Neuronal stem cell (in vitro differentiated cells): ENCODE results near the gene ARF1.
A peak's percentile ranks its signal among the peaks of the same experiment; 100 is the strongest.

ENCODE experiments used
- DNase-seq: peaks from one replicate; pipeline ENCODE4 v3.0.0-alpha.2; 2013; ENCODE audit warnings: low spot score
- H2AFZ ChIP-seq: one replicate; pipeline ENCODE4 v1.6.1; 2013; ENCODE audit warnings: mild to moderate bottlenecking, low read length, inconsistent platforms
- H2AK5ac ChIP-seq: 2 replicates; pipeline ENCODE4 v1.6.1; 2013; ENCODE audit warnings: low read depth, mild to moderate bottlenecking, inconsistent platforms, low read length, moderate library complexity, mixed read lengths
- H2BK120ac ChIP-seq: 2 replicates; pipeline ENCODE4 v1.6.1; 2013; ENCODE audit warnings: low read depth, mild to moderate bottlenecking, inconsistent platforms, low read length, moderate library complexity, mixed read lengths
- H2BK12ac ChIP-seq: one replicate; pipeline ENCODE4 v1.6.1; 2013; ENCODE audit warnings: low read length, inconsistent platforms
- H2BK15ac ChIP-seq: 2 replicates; pipeline ENCODE4 v1.6.1; 2013; ENCODE audit warnings: mild to moderate bottlenecking, low read length, inconsistent platforms, mixed read lengths
- H2BK5ac ChIP-seq: one replicate; pipeline ENCODE4 v1.6.1; 2013; ENCODE audit warnings: inconsistent platforms, mild to moderate bottlenecking, low read length, moderate library complexity
- H3K14ac ChIP-seq: one replicate; pipeline ENCODE4 v1.6.1; 2013; ENCODE audit warnings: low read length, inconsistent platforms
- H3K18ac ChIP-seq: 2 replicates; pipeline ENCODE4 v1.6.1; 2013; ENCODE audit warnings: low read length, inconsistent platforms
- H3K23ac ChIP-seq: 2 replicates; pipeline ENCODE4 v1.6.1; 2013; ENCODE audit warnings: low read depth, mild to moderate bottlenecking, mixed read lengths, low read length, inconsistent platforms; ENCODE audit not compliant: poor library complexity
- H3K27ac ChIP-seq: replicated peaks from 3 replicates; pipeline ENCODE4 v1.5.1; 2013; ENCODE audit warnings: low read length, inconsistent platforms
- H3K27me3 ChIP-seq, 3 experiments: 2 replicates each; pipeline ENCODE4 v1.6.1; 2013; ENCODE audit warnings: low read length in 3 of 3, mild to moderate bottlenecking in 2 of 3, inconsistent platforms in 1 of 3, low read depth in 1 of 3, mixed read lengths in 1 of 3, moderate library complexity in 1 of 3; ENCODE audit not compliant: control insufficient read depth in 3 of 3, insufficient read depth in 3 of 3
- H3K36me3 ChIP-seq, 2 donors: replicated peaks in 1 of 2; 2 replicates each; pipeline ENCODE4 v1.6.1; 2013; ENCODE audit warnings: low read length in 2 of 2; ENCODE audit not compliant: control insufficient read depth in 2 of 2, insufficient read depth in 2 of 2
- H3K4ac ChIP-seq: 2 replicates; pipeline ENCODE4 v1.6.1; 2013; ENCODE audit warnings: inconsistent platforms, mild to moderate bottlenecking, low read length, moderate library complexity
- H3K4me1 ChIP-seq, 2 donors: 1 replicate in 1 of 2; 2 replicates in 1 of 2; pipeline ENCODE4 v1.6.1; 2013; ENCODE audit warnings: low read length in 2 of 2, low read depth in 1 of 2; ENCODE audit not compliant: control insufficient read depth in 2 of 2, insufficient read depth in 1 of 2
- H3K4me2 ChIP-seq: one replicate; pipeline ENCODE4 v1.6.1; 2013; ENCODE audit warnings: mild to moderate bottlenecking, low read length, inconsistent platforms; ENCODE audit not compliant: insufficient read depth, poor library complexity, severe bottlenecking
- H3K4me3 ChIP-seq, 2 donors: 2 replicates each; pipeline ENCODE4 v1.5.1; 2013; ENCODE audit warnings: low read length in 2 of 2, mild to moderate bottlenecking in 2 of 2, inconsistent platforms in 1 of 2, moderate library complexity in 1 of 2
- H3K79me1 ChIP-seq: one replicate; pipeline ENCODE4 v1.6.1; 2013; ENCODE audit warnings: low read depth, mild to moderate bottlenecking, inconsistent platforms, low read length, moderate library complexity
- H3K9ac ChIP-seq: one replicate; pipeline ENCODE4 v1.6.1; 2013; ENCODE audit warnings: mild to moderate bottlenecking, low read depth, low read length, inconsistent platforms; ENCODE audit not compliant: poor library complexity
- H3K9me3 ChIP-seq, 2 donors: replicated peaks in 1 of 2; 2 replicates each; pipeline versions ENCODE3 to v1.6.1; 2013; ENCODE audit warnings: low read length in 2 of 2, mild to moderate bottlenecking in 2 of 2, inconsistent platforms in 1 of 2, low read depth in 1 of 2, mixed read lengths in 1 of 2, moderate library complexity in 1 of 2; ENCODE audit not compliant: control insufficient read depth in 2 of 2, insufficient read depth in 1 of 2
- H4K8ac ChIP-seq: one replicate; pipeline ENCODE4 v1.6.1; 2013; ENCODE audit warnings: low read depth, mild to moderate bottlenecking, inconsistent platforms, low read length, moderate library complexity
- H4K91ac ChIP-seq: one replicate; pipeline ENCODE4 v1.6.1; 2013; ENCODE audit warnings: low read length, low read depth, mild to moderate bottlenecking, inconsistent platforms; ENCODE audit not compliant: poor library complexity
- WGBS, 2 donors: extraction: QIAGEN DNeasy Blood & Tissue Kit; methylation state at CpG; one replicate each; pipeline ENCODE4 v1.1.7; 2013; ENCODE audit warnings: missing lambda C conversion rate in 2 of 2, mixed read lengths in 1 of 2; ENCODE audit not compliant: insufficient read length in 2 of 2, insufficient replicate concordance in 1 of 2; ENCODE audit errors: extremely low coverage in 2 of 2; 5-methylcytosine and 5-hydroxymethylcytosine counted together

Gene ARF1

DNA sequence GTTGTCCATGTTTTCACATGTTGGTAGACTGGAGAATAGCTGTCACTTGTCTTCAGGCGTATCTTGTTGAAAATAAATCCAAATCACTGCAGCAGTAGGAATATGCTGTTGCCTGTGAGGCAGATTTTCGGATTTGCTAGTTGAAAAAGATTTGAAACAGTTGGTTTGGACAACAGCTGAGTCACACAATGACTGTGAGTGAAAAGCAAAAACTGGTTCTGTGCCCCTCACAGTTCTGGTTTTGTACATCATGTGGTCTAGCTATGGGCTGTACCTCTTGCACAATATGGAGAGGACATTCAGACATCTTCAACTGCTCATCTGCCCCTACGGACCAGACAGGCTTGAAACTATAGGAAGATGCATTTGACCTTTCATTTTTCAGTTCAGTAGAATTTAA, 1.8 kb downstream of the ARF1 start:
- H2BK12ac ChIP-seq, result no peak overlapping the region
- H3K9me3 ChIP-seq, result no peaks in the 10 kb centered on the region
- H3K4me1 ChIP-seq, result peaks cover 21 to 26% of the 10 kb centered on the region in 2 donors
- no peak overlapping the region for H2AFZ ChIP-seq
- H3K18ac ChIP-seq, result no peak overlapping the region
- H2BK15ac ChIP-seq, result no peak overlapping the region
- H4K8ac ChIP-seq, result no peak overlapping the region
- H3K4me2 ChIP-seq, result peak overlapping the region; percentile 92
- H3K14ac ChIP-seq, result no peak overlapping the region
- WGBS, 2 donors, result no CpG with 5 or more reads among the region's 3 CpGs
- peaks cover 7 to 47% of the 10 kb centered on the region in 2 donors for H3K36me3 ChIP-seq
- H2BK5ac ChIP-seq, result no peak overlapping the region
- no peak overlapping the region for H3K4ac ChIP-seq
- peak overlapping the region in 1 of 2 donors; percentile 99 for H3K4me3 ChIP-seq
- DNase-seq, result no peak
- H4K91ac ChIP-seq, result no peak overlapping the region
- H3K23ac ChIP-seq, result no peak overlapping the region
- H2AK5ac ChIP-seq, result no peak overlapping the region
- no peaks in the 10 kb centered on the region for H3K27me3 ChIP-seq
- H3K79me1 ChIP-seq, result peaks cover 23% of the 10 kb centered on the region
- H3K9ac ChIP-seq, result no peak overlapping the region
- no peak overlapping the region for H2BK120ac ChIP-seq
- H3K27ac ChIP-seq, result no peak overlapping the region

DNA sequence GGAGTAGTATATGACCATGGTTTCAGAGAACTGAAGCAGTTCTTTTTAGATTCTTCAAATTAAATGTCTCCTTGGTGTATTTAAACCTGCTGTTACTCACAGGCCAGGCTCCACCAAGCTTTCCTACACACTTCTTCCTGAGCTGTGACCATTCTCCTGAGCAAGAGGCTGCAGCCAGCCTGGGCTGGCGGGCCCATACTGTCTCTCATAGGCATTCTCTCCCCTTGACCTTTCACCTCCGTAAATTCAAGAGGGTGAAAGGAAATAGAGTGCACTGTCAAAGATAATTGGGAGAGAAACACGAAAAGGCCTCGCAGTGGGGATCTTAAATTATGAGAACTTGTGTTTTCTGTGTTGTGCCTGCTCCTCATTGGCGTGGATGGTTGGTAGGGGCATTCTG, 2.3 kb downstream of the ARF1 start:
- Histone ChIP-seq H3K23ac (no peak overlapping the region), H3K27ac (no peak overlapping the region), H2BK12ac (no peak overlapping the region), H2AFZ (no peak overlapping the region), H3K4me1 (peaks cover 22 to 26% of the 10 kb centered on the region in 2 donors), H2BK120ac (no peak overlapping the region), H3K14ac (no peak overlapping the region), H4K8ac (no peak overlapping the region), H3K4me2 (no peak overlapping the region), H3K4me3 (peak overlapping the region in 1 of 2 donors; percentile 99), H3K9ac (no peak overlapping the region), H3K18ac (no peak overlapping the region), H3K36me3 (peaks cover 7 to 52% of the 10 kb centered on the region in 2 donors), H2AK5ac (no peak overlapping the region), H2BK15ac (no peak overlapping the region), H3K79me1 (peaks cover 26% of the 10 kb centered on the region), H3K9me3 (no peaks in the 10 kb centered on the region), H2BK5ac (no peak overlapping the region), H3K27me3 (no peaks in the 10 kb centered on the region), H4K91ac (no peak overlapping the region), H3K4ac (no peak overlapping the region)
- DNase-seq, result no peak
- no CpG with 5 or more reads among the region's 5 CpGs for WGBS, 2 donors

DNA sequence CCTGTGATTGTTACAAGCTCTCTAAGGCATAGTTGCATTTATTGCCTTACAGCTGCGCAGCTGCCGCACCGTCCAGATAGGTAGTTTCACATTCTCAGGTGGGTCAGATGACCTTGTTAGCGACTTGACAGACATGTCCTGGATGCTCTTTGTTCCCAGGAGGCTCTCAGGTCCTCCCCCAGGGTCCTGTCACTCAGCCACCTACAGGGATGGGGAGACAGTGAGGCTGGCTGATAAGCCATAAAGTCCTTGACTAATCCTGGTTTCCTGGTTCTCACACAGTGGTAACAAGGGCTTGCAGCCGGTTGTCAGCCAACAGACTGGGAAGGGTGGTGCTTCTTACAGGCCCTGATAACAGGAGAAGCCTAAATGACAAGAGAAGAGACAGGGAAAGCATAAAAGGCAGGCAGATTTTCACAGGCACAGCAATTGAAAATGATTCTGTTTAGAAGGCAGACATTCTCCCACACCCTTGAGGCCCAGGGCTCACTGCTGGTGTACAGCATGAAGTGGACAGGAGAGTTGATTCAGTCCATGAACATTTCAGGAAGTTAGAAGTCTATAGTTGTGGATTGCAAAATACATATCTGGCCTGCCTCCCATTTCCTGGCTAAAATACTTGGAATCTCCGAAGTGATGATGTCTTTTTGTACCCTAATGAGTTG, 2.9 kb downstream of the ARF1 start:
- peak overlapping the region in 1 of 2 donors; percentile 99 for H3K4me3 ChIP-seq
- no peak overlapping the region for H2AK5ac ChIP-seq
- no peak overlapping the region for H3K14ac ChIP-seq
- no peak overlapping the region for H3K18ac ChIP-seq
- H3K9ac ChIP-seq, result no peak overlapping the region
- no peak overlapping the region for H2BK15ac ChIP-seq
- no peak overlapping the region for H3K4ac ChIP-seq
- H2BK120ac ChIP-seq, result no peak overlapping the region
- H3K9me3 ChIP-seq, result no peaks in the 10 kb centered on the region
- no peaks in the 10 kb centered on the region for H3K27me3 ChIP-seq
- H4K91ac ChIP-seq, result no peak overlapping the region
- H3K36me3 ChIP-seq, result peaks cover 9 to 58% of the 10 kb centered on the region in 2 donors
- peaks cover 31% of the 10 kb centered on the region for H3K79me1 ChIP-seq
- DNase-seq, result no peak
- no CpG with 5 or more reads among the region's 6 CpGs for WGBS, 2 donors
- no peak overlapping the region for H2BK5ac ChIP-seq
- H3K4me1 ChIP-seq, result peaks cover 28% of the 10 kb centered on the region in 2 donors
- no peak overlapping the region for H3K27ac ChIP-seq
- no peak overlapping the region for H2AFZ ChIP-seq
- no peak overlapping the region for H3K4me2 ChIP-seq
- no peak overlapping the region for H3K23ac ChIP-seq
- H2BK12ac ChIP-seq, result no peak overlapping the region
- H4K8ac ChIP-seq, result no peak overlapping the region

DNA sequence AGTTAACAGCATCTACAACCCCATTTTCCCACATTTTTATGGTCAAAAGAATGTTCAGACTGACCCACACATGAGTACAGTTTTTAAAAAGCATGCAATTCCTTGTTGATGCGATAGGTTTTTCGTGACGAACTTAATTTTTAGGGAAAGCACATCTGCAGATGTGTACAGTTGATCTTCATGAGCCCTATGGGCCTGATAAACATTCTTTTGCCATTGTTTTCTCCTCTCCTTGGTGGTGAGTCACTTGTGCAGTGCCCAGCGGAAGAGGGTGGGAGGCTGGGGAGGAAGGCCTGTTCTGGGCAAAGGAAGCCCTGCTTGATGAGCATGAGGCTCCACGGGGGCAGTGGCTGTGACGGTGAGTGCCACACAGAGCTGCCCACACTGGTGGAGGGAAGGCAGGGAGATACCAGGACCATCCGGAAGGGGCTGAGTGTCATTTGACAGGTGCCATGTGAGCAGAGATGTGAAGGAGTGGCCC, 5.3 kb downstream of the ARF1 start:
- H2AK5ac ChIP-seq, result no peak overlapping the region
- H4K91ac ChIP-seq, result no peak overlapping the region
- no CpG with 5 or more reads among the region's 7 CpGs for WGBS, 2 donors
- H3K79me1 ChIP-seq, result peaks cover 30% of the 10 kb centered on the region
- no peak overlapping the region for H3K4me2 ChIP-seq
- no peak overlapping the region for H2BK12ac ChIP-seq
- H3K9ac ChIP-seq, result peak overlapping the region; percentile 73
- no peak overlapping the region for H4K8ac ChIP-seq
- DNase-seq, result no peak
- H2BK5ac ChIP-seq, result no peak overlapping the region
- peaks cover 11 to 82% of the 10 kb centered on the region in 2 donors for H3K36me3 ChIP-seq
- H3K4me1 ChIP-seq, result peaks cover 22 to 30% of the 10 kb centered on the region in 2 donors
- H2AFZ ChIP-seq, result no peak overlapping the region
- no peak overlapping the region for H3K14ac ChIP-seq
- H3K4ac ChIP-seq, result no peak overlapping the region
- peaks cover 0 to 11% of the 10 kb centered on the region in 2 donors for H3K9me3 ChIP-seq
- no peak overlapping the region for H2BK120ac ChIP-seq
- H3K23ac ChIP-seq, result peak overlapping the region; percentile 21
- H3K27ac ChIP-seq, result no peak overlapping the region
- no peak overlapping the region for H3K18ac ChIP-seq
- no peak overlapping the region for H2BK15ac ChIP-seq
- H3K4me3 ChIP-seq, result no peak overlapping the region
- no peaks in the 10 kb centered on the region for H3K27me3 ChIP-seq
